H9 (cell line): ENCODE measurements around the gene XKRX. TPM values are rescaled to one million over a fixed set of nuclear protein-coding genes. Genes with fewer than 3 reads are reported as not detected.

Experiments used
- DNase-seq: peaks from one replicate; pipeline ENCODE4 v3.0.0-alpha.2; 2017
- H2AFZ ChIP-seq: one replicate; pipeline ENCODE4 v1.6.1; 2013; ENCODE audit warnings: mild to moderate bottlenecking, low read length, control low read depth, moderate library complexity
- H2AK5ac ChIP-seq: 2 replicates; pipeline ENCODE4 v1.6.1; 2013; ENCODE audit warnings: low read length, control low read depth, mixed read lengths; ENCODE audit not compliant: insufficient read length
- H2BK120ac ChIP-seq: one replicate; pipeline ENCODE4 v1.6.1; 2013; ENCODE audit warnings: low read depth, mild to moderate bottlenecking, low read length, control low read depth, inconsistent platforms; ENCODE audit not compliant: poor library complexity, severe bottlenecking
- H2BK12ac ChIP-seq: 2 replicates; pipeline ENCODE4 v1.6.1; 2013; ENCODE audit warnings: low read length, control low read depth, mixed read lengths, low read depth; ENCODE audit not compliant: insufficient read length
- H2BK15ac ChIP-seq: 2 replicates; pipeline ENCODE4 v1.6.1; 2013; ENCODE audit warnings: low read depth, low read length, control low read depth
- H2BK20ac ChIP-seq: one replicate; pipeline ENCODE4 v1.6.1; 2013; ENCODE audit warnings: low read depth, mild to moderate bottlenecking, low read length, control low read depth, inconsistent platforms; ENCODE audit not compliant: poor library complexity, severe bottlenecking
- H2BK5ac ChIP-seq: 2 replicates; pipeline ENCODE4 v1.6.1; 2013; ENCODE audit warnings: low read length, control low read depth, mixed read lengths; ENCODE audit not compliant: insufficient read length
- H3K14ac ChIP-seq: 2 replicates; pipeline ENCODE4 v1.6.1; 2013; ENCODE audit warnings: low read length, control low read depth; ENCODE audit not compliant: insufficient read depth
- H3K18ac ChIP-seq: 2 replicates; pipeline ENCODE4 v1.6.1; 2013; ENCODE audit warnings: low read depth, mild to moderate bottlenecking, mixed read lengths, low read length, control low read depth; ENCODE audit not compliant: insufficient read length
- H3K23ac ChIP-seq: 2 replicates; pipeline ENCODE4 v1.6.1; 2013; ENCODE audit warnings: low read length, control low read depth, mixed read lengths, low read depth; ENCODE audit not compliant: insufficient read length
- H3K23me2 ChIP-seq: 2 replicates; pipeline ENCODE4 v1.6.1; 2013; ENCODE audit warnings: low read depth, mild to moderate bottlenecking, mixed read lengths, low read length, control low read depth; ENCODE audit not compliant: insufficient read length, poor library complexity, severe bottlenecking
- H3K27ac ChIP-seq: 2 replicates; pipeline ENCODE4 v1.5.1; 2013; ENCODE audit warnings: low read length, control low read depth, mixed read lengths, low read depth; ENCODE audit not compliant: insufficient read length
- H3K27me3 ChIP-seq: 2 replicates; pipeline ENCODE4 v1.6.1; 2013; ENCODE audit warnings: low read length, control low read depth, inconsistent platforms; ENCODE audit not compliant: insufficient read depth
- H3K4ac ChIP-seq: 2 replicates; pipeline ENCODE4 v1.6.1; 2013; ENCODE audit warnings: low read depth, mild to moderate bottlenecking, control low read depth, inconsistent platforms, low read length, moderate library complexity
- H3K4me1 ChIP-seq: 2 replicates; pipeline ENCODE4 v1.6.1; 2013; ENCODE audit warnings: low read length, control low read depth, inconsistent platforms; ENCODE audit not compliant: insufficient read depth
- H3K4me2 ChIP-seq: 2 replicates; pipeline ENCODE4 v1.6.1; 2013; ENCODE audit warnings: low read length, control low read depth, mixed read lengths; ENCODE audit not compliant: insufficient read length, insufficient read depth
- H3K56ac ChIP-seq: 2 replicates; pipeline ENCODE4 v1.6.1; 2013; ENCODE audit warnings: low read depth, mild to moderate bottlenecking, mixed read lengths, low read length, control low read depth; ENCODE audit not compliant: insufficient read length
- H3K79me1 ChIP-seq: 2 replicates; pipeline ENCODE4 v1.6.1; 2013; ENCODE audit warnings: low read depth, mild to moderate bottlenecking, moderate library complexity, low read length, control low read depth, inconsistent platforms; ENCODE audit not compliant: insufficient read depth, poor library complexity, severe bottlenecking
- H3K79me2 ChIP-seq: 2 replicates; pipeline ENCODE4 v1.6.1; 2013; ENCODE audit warnings: low read length, control low read depth, inconsistent platforms; ENCODE audit not compliant: insufficient read depth
- H3K9ac ChIP-seq: 2 replicates; pipeline ENCODE4 v1.6.1; 2013; ENCODE audit warnings: low read length, control low read depth, mixed read lengths; ENCODE audit not compliant: insufficient read length; ENCODE audit errors: extremely low read depth
- H3K9me3 ChIP-seq: one replicate; pipeline ENCODE4 v1.6.1; 2013; ENCODE audit warnings: low read depth, low read length, inconsistent platforms; ENCODE audit not compliant: control insufficient read depth
- H3T11ph ChIP-seq: one replicate; pipeline ENCODE4 v1.6.1; 2013; ENCODE audit warnings: mild to moderate bottlenecking, low read length, control low read depth, inconsistent platforms
- H4K20me1 ChIP-seq: one replicate; pipeline ENCODE4 v1.6.1; 2013; ENCODE audit not compliant: control insufficient read depth, insufficient read length, insufficient read depth
- H4K5ac ChIP-seq: 2 replicates; pipeline ENCODE4 v1.6.1; 2013; ENCODE audit warnings: low read depth, mild to moderate bottlenecking, mixed read lengths, low read length, control low read depth; ENCODE audit not compliant: insufficient read length
- H4K8ac ChIP-seq: replicated peaks from 2 replicates; pipeline ENCODE4 v1.6.1; 2013; ENCODE audit warnings: low read length, control low read depth, mixed read lengths, low read depth; ENCODE audit not compliant: insufficient read length
- H4K91ac ChIP-seq: 2 replicates; pipeline ENCODE4 v1.6.1; 2013; ENCODE audit warnings: low read depth, mild to moderate bottlenecking, moderate library complexity, mixed read lengths, low read length, control low read depth; ENCODE audit not compliant: insufficient read length
- H3K27ac Mint-ChIP-seq, 3 experiments: 2 replicates in 2 of 3; 3 replicates in 1 of 3; pipeline ENCODE4 v1.8.0; 2020 to 2021; ENCODE audit warnings: mixed read lengths in 3 of 3, mild to moderate bottlenecking in 1 of 3, moderate library complexity in 1 of 3
- H3K27me3 Mint-ChIP-seq: 2 replicates; pipeline ENCODE4 v1.8.0; 2021; ENCODE audit warnings: low read depth, mild to moderate bottlenecking, moderate library complexity, mixed read lengths
- H3K36me3 Mint-ChIP-seq, 3 experiments: 2 replicates in 2 of 3; 3 replicates in 1 of 3; pipeline ENCODE4 v1.8.0; 2020 to 2021; ENCODE audit warnings: low read depth in 3 of 3, mixed read lengths in 3 of 3; ENCODE audit not compliant: insufficient read depth in 1 of 3
- H3K4me1 Mint-ChIP-seq, 2 experiments: 2 replicates each; pipeline ENCODE4 v1.8.0; 2020; ENCODE audit warnings: mixed read lengths in 2 of 2
- H3K4me3 Mint-ChIP-seq, 2 experiments: 2 replicates in 1 of 2; 3 replicates in 1 of 2; pipeline ENCODE4 v1.8.0; 2020 to 2021; ENCODE audit warnings: mild to moderate bottlenecking in 2 of 2, mixed read lengths in 2 of 2, moderate library complexity in 1 of 2
- H3K9me3 Mint-ChIP-seq, 2 experiments: 2 replicates in 1 of 2; 3 replicates in 1 of 2; pipeline ENCODE4 v1.8.0; 2020; ENCODE audit warnings: mild to moderate bottlenecking in 2 of 2, mixed read lengths in 2 of 2, moderate library complexity in 1 of 2
- CTCF ChIP-seq: fragments of 200-600 bp; sonication (generic); conservative IDR thresholded peaks from 3 replicates; pipeline ENCODE4 v1.8.0; 2021; ENCODE audit warnings: antibody characterized with exemption, mild to moderate bottlenecking
- WGBS: extraction: QIAGEN DNeasy Blood & Tissue Kit; methylation state at CpG from one replicate; pipeline ENCODE4 v1.1.7; 2013; ENCODE audit warnings: missing lambda C conversion rate, low lambda C conversion rate, mixed read lengths; ENCODE audit not compliant: insufficient read length; ENCODE audit errors: extremely low coverage; 5-methylcytosine and 5-hydroxymethylcytosine counted together
- total RNA-seq: library from RNA; stranded (reverse); gene quantifications from 2 replicates; pipeline ENCODE4 v1.2.1, GENCODE V29; 2021

The XKRX gene
- total RNA-seq, 1 experiment from 2014 or later: 0.44 TPM

DNA sequence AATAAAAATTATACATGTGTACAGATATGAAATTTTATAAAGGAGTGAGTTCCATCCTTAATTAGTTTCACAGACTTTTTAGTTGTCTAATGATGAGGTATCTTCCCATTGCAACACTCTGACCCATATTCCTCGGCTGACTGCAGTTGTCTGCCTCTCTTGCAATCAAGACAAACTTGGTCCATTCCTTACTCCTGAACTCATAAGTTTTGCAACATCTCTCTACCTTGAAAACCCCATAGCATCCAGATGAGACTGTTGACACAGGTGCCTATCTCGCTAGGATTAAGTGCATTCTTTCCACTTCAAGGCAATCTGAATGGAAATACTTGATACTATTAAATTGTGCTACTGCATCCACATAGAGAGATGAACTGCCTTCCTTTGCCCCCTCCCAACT lies 2.3 kb downstream of the XKRX start:
- Mint-ChIP-seq H3K4me3 (no peak overlapping the region), H3K36me3 (peaks cover 4 to 6% (median 4%) of the 10 kb centered on the region in 3 experiments; a peak in 5 of 7 replicates), H3K4me1 (peaks cover 6 to 7% of the 10 kb centered on the region in 2 experiments; a peak in 2 of 4 replicates), H3K9me3 (peaks cover 67 to 68% of the 10 kb centered on the region in 2 experiments), H3K27me3 (peaks cover 31% of the 10 kb centered on the region), H3K27ac (no peak overlapping the region)
- H3K79me2 ChIP-seq: no peaks in the 10 kb centered on the region
- no CpG with 5 or more reads among the region's 2 CpGs for WGBS
- H3K14ac ChIP-seq: no peak overlapping the region
- H2BK20ac ChIP-seq: no peak overlapping the region
- H3K56ac ChIP-seq: no peak overlapping the region
- H3K27ac ChIP-seq: no peak overlapping the region
- peaks cover 32% of the 10 kb centered on the region for H3K9me3 ChIP-seq
- H3K4me1 ChIP-seq: no peaks in the 10 kb centered on the region
- no peak overlapping the region for H2AK5ac ChIP-seq
- no peak overlapping the region for H3K18ac ChIP-seq
- no peak overlapping the region for H4K5ac ChIP-seq
- no peaks in the 10 kb centered on the region for H4K20me1 ChIP-seq
- no peaks in the 10 kb centered on the region for H3K79me1 ChIP-seq
- H3K4ac ChIP-seq: no peak overlapping the region
- peaks cover 4% of the 10 kb centered on the region; the same call in 1 of the 2 replicates for H3K27me3 ChIP-seq
- peaks cover 4% of the 10 kb centered on the region for H3K23me2 ChIP-seq
- no peak overlapping the region for H3T11ph ChIP-seq
- DNase-seq: no peak
- no peak for TF ChIP-seq CTCF
- H3K9ac ChIP-seq: no peak overlapping the region
- no peak overlapping the region for H2BK15ac ChIP-seq
- H2BK5ac ChIP-seq: no peak overlapping the region
- no peak overlapping the region for H2AFZ ChIP-seq
- H2BK12ac ChIP-seq: no peak overlapping the region
- no peak overlapping the region for H3K4me2 ChIP-seq
- H4K91ac ChIP-seq: no peak overlapping the region
- no peak overlapping the region for H2BK120ac ChIP-seq
- no peak overlapping the region for H3K23ac ChIP-seq
- no peak overlapping the region for H4K8ac ChIP-seq
